Endometrial microvascular endothelial cells (primary cell): ENCODE measurements around the gene KCNK3. TPM values are rescaled to one million over a fixed set of nuclear protein-coding genes. Genes with fewer than 3 reads are reported as not detected.

Experiments
- in situ Hi-C: cut with HindIII; loops from 2 replicates; pipeline ENCODE4 v1.10.0; 2017; ENCODE audit warnings: low sequenced_read_pairs, low pct_unique_long_range_greater_than_20kb; ENCODE audit errors: inconsistent ontology term
- total RNA-seq: library from RNA; depleted of rRNA; stranded (reverse); fragments of >200 nt; gene quantifications from one replicate; pipeline ENCODE4 v1.2.3, GENCODE V29; 2015; ENCODE audit errors: inconsistent ontology term

Gene KCNK3
- total RNA-seq, 1 donor from 2014 or later, result not detected

GRCh38 chr2:26707747-26708146 lies 15.2 kb downstream of the KCNK3 start:
- in situ Hi-C loops, result no loop called here

- in situ Hi-C loops, result no loop called here
Observed at GRCh38 chr2:26708457-26708856, 15.9 kb downstream of the KCNK3 start.

GRCh38 chr2:26709323-26710110 lies 17.0 kb downstream of the KCNK3 start:
- in situ Hi-C loops, result no loop called here

GRCh38 chr2:26710145-26710544 lies 17.6 kb downstream of the KCNK3 start:
- in situ Hi-C loops, result no loop called here

- in situ Hi-C loops, result no loop called here
Observed at GRCh38 chr2:26710743-26711456, 18.4 kb downstream of the KCNK3 start.

GRCh38 chr2:26711457-26712161 lies 19.1 kb downstream of the KCNK3 start:
- in situ Hi-C loops, result no loop called here

- in situ Hi-C loops, result no loop called here
Observed at GRCh38 chr2:26712486-26713465, 20.3 kb downstream of the KCNK3 start.

- in situ Hi-C loops, result no loop called here
Observed at GRCh38 chr2:26715528-26716270, 23.2 kb downstream of the KCNK3 start.

GRCh38 chr2:26716340-26716739 lies 23.8 kb downstream of the KCNK3 start:
- in situ Hi-C loops, result no loop called here

GRCh38 chr2:26716769-26717168 lies 24.2 kb downstream of the KCNK3 start:
- in situ Hi-C loops, result no loop called here

GRCh38 chr2:26717362-26717761 lies 24.8 kb downstream of the KCNK3 start:
- in situ Hi-C loops, result no loop called here

GRCh38 chr2:26718949-26719686 lies 26.6 kb downstream of the KCNK3 start:
- in situ Hi-C loops, result no loop called here

GRCh38 chr2:26720322-26721114 lies 28.0 kb downstream of the KCNK3 start:
- in situ Hi-C loops, result no loop called here

- in situ Hi-C loops, result no loop called here
Observed at GRCh38 chr2:26721115-26722032, 28.9 kb downstream of the KCNK3 start.

GRCh38 chr2:26722328-26722727 lies 29.8 kb downstream of the KCNK3 start:
- in situ Hi-C loops, result no loop called here

- in situ Hi-C loops, result no loop called here
Observed at GRCh38 chr2:26722911-26723310, 30.4 kb downstream of the KCNK3 start.
